Cardiac fibroblast (primary cell): Measurements from ENCODE around the gene KERA.

Experiments used
- DNase-seq, 2 donors: peaks; one replicate each; pipeline versions ENCODE4 v3.0.0 to v3.0.0-alpha.2; 2010; ENCODE audit warnings: low read depth in 2 of 2
- H3K4me3 ChIP-seq, 2 donors: replicated peaks in 1 of 2; 1 replicate in 1 of 2; 2 replicates in 1 of 2; pipeline ENCODE4 v1.5.1; 2011; ENCODE audit warnings: low read depth in 2 of 2, low read length in 2 of 2, mild to moderate bottlenecking in 2 of 2, moderate library complexity in 1 of 2
- TF ChIP-seq, protein P1 (sequence below): IDR thresholded peaks from one replicate; pipeline ENCODE4 v1.5.1; 2011; ENCODE audit warnings: low read depth, mild to moderate bottlenecking, low read length, inconsistent platforms

Gene KERA

DNA sequence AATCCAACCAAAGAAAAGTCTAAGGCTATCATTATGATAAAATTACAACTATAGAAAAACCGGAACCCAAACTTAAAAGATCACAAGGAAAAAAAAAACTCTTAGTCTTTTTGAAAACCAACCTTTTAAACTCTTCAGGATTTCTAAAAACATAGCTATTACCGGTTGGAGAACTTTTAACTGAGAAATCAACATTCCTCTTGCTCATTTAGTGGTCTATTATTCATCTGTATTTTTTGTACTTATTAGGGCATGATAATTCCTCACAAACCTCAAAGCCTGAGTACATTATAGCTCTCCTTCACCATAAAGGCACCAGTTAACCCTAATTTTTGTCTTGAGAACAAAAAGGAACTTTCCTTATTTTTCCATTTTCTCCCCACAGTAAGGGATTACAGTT lies 43.1 kb upstream of the KERA start:
- H3K4me3 ChIP-seq = no peak overlapping the region
- peak in 1 of 2 donors; percentile 27 for DNase-seq
- TF ChIP-seq, protein P1, sequence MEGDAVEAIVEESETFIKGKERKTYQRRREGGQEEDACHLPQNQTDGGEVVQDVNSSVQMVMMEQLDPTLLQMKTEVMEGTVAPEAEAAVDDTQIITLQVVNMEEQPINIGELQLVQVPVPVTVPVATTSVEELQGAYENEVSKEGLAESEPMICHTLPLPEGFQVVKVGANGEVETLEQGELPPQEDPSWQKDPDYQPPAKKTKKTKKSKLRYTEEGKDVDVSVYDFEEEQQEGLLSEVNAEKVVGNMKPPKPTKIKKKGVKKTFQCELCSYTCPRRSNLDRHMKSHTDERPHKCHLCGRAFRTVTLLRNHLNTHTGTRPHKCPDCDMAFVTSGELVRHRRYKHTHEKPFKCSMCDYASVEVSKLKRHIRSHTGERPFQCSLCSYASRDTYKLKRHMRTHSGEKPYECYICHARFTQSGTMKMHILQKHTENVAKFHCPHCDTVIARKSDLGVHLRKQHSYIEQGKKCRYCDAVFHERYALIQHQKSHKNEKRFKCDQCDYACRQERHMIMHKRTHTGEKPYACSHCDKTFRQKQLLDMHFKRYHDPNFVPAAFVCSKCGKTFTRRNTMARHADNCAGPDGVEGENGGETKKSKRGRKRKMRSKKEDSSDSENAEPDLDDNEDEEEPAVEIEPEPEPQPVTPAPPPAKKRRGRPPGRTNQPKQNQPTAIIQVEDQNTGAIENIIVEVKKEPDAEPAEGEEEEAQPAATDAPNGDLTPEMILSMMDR = no peak

DNA sequence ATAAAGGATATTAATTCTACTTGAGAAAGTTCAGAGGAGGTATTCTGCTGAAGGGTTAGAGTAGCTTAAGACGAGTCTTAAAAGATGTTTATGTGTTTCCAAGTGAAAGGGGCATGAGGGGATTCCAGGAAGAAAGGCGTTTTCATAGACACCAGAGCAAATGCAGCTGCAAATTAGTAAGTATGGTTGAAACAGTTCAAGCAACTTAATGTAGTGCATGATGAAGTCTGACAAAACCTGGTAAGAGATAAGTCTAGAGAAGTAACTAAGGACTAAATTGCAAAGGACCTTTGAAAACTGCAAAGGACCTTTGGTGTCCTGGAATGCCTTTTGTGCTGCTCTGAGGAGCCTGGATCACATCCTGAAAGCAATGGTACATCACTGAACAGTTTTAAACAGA lies 42.0 kb upstream of the KERA start:
- DNase-seq = no peak
- TF ChIP-seq, protein P1 = no peak
- H3K4me3 ChIP-seq = no peak overlapping the region

DNA sequence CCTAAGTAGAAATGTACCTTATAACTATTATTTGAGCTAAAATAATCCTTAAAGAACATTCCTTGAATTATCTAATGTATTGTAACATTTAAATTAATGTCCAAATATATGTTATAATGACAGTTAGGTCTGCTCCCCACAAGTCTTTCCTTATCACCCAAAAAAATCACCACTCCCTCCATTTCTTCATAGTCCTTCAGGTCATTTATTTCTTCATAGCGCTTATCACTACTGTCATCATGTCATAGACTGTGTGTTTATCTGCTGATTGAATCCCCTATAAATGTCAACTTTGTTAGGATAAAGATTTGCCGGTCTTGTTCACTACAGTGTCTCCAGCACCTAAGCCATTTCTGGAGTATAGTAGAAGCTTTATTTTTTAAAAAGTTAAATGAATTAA lies 41.5 kb upstream of the KERA start:
- TF ChIP-seq, protein P1 = no peak
- DNase-seq = no peak
- no peak overlapping the region for H3K4me3 ChIP-seq

DNA sequence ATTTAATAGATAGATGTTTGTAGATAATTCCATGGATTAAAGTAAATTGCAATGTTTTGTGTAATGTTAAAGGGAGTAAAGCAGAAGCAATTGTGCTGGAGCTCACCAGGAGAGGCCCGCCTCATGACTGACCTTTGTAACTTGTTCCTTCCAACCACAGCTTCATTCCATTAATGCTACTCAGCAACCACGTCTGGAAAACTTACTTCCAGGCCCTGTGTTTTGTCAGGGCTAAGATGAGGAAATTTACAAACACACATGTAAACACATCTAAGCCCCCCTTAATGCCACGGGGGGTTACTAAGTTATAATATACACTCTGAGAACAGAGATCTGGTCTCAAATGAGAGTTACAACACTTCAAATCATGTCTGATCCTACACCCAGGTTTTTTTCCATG lies 41.1 kb upstream of the KERA start:
- no peak overlapping the region for H3K4me3 ChIP-seq
- peak; percentile 93 to 94 for DNase-seq
- TF ChIP-seq, protein P1 = no peak

DNA sequence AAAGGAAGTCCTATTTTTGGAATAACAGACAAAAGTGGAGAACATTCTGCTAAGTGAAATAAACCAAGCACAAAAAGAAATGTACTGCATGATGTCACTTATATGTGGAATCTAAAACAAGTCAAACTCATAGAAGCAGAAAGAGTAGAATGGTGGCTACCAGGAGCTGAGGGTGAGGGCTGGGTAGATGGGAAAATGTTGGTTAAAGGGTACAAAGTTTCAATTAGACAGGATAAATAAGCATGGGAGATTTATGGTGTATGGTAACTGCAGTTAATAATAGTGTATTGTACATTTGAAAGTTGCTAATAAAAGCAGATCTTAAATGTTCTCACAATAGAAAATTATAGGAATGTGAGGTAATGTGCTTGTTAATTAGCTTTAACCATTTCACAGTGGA lies 40.6 kb upstream of the KERA start:
- no peak overlapping the region for H3K4me3 ChIP-seq
- TF ChIP-seq, protein P1 = no peak
- no peak for DNase-seq

DNA sequence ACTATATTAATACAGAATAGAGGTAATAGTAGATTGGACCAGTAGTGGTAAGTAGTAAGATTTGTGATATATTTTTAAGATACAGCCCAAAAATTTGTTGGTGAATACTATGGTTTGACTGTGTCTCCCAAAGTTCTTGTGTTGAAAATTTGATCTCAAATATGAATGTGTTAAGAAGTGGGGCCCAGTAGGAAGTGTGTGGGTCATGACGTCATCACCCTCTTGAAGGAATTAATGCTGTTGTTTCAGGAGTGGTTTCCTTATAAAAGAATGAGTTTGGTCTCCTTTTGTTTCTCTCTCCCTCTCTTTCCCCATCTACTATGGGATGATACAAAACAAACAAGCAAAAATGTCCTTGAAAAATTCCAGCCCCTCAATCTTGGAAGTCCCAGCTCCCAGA lies 37.1 kb upstream of the KERA start:
- DNase-seq = peak in 1 of 2 donors; percentile 24
- no peak overlapping the region for H3K4me3 ChIP-seq
- TF ChIP-seq, protein P1 = no peak

DNA sequence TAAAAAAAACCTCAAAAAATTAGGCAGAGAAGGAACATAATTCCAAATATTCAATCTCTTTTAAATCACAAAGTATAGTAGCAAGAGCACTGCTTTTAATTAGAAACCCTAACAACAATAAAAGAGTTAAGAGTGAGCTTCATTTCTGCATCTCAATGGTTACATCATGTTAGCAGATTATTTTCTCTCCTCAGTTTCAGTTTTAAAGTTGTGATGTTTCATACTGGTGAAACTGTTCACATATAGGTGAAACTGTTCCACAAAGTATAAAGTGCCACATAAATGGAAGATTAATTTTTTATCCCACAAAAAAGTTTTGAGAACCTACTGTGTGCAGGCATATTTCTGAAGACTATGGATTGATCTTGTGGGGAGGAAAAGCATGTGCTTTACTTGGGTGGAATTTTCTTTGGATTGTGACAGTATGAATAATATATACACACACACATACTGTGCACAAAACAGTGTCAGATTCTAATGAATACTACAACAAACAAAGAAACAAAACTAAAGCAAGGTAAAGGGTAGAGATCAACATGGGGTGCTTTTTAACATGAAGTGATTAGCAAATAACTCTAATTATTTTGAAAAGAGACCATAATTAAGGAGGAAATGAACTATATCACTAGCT lies 36.3 kb upstream of the KERA start:
- H3K4me3 ChIP-seq = no peak overlapping the region
- peak; percentile 24 to 37 for DNase-seq
- TF ChIP-seq, protein P1 = no peak
